Upper lobe of left lung (tissue), 4 donors: ENCODE measurements around the gene JAM3.

Source experiments
- EP300 ChIP-seq, 4 donors: sonication (generic); formaldehyde crosslinking; IDR thresholded peaks; one replicate each; pipeline ENCODE4 v1.5.1; 2017; ENCODE audit warnings: antibody characterized with exemption in 4 of 4, control low read depth in 2 of 4
- POLR2A ChIP-seq, 4 donors: fragments of 450-650 bp; IDR thresholded peaks; one replicate each; pipeline ENCODE4 v1.5.1; 2016 to 2017; ENCODE audit warnings: antibody characterized with exemption in 4 of 4, mild to moderate bottlenecking in 2 of 4
- POLR2AphosphoS5 ChIP-seq, 2 donors: sonication (generic); formaldehyde crosslinking; IDR thresholded peaks; one replicate each; pipeline ENCODE4 v1.5.1; 2017; ENCODE audit warnings: antibody characterized with exemption in 2 of 2
- TF ChIP-seq, protein P1 (sequence below), 6 experiments: fragments of 450-650 bp in 4 of 6; fragments of 200-600 bp in 2 of 6; sonication (generic) in 2 of 6; IDR thresholded peaks; one replicate each; pipeline ENCODE4 v1.5.1; 2016 to 2019; ENCODE audit warnings: antibody characterized with exemption in 6 of 6

DNA sequence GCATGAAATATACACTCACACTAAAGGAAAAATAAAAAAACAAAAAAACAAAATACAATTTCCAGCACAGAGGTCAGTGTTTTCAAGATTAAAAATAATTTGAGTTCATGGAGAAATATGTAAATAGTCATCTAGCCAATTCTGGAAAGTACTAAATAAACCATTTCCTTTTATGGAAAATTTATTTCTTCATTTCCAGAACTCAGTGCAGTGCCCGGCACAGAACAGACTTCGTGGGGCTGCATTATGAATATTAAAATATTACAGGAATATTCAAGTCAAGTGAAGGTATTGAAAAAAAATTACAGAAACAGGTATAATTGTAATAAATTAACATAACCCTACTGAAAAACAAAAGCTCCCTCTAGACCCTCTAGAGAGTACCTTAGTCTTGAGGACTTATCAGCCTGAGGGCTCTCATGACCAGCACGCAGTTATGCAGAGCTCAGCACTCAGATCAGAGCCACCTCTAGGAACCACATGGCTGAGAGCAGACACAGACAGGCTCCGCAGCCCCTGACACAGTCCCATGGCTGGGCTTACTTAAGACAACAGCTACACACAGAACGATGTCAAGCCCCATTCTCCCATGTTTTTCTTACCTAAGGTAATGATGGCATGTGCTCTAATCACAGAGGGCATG lies 109.3 kb downstream of the JAM3 start:
- TF ChIP-seq, protein P1, sequence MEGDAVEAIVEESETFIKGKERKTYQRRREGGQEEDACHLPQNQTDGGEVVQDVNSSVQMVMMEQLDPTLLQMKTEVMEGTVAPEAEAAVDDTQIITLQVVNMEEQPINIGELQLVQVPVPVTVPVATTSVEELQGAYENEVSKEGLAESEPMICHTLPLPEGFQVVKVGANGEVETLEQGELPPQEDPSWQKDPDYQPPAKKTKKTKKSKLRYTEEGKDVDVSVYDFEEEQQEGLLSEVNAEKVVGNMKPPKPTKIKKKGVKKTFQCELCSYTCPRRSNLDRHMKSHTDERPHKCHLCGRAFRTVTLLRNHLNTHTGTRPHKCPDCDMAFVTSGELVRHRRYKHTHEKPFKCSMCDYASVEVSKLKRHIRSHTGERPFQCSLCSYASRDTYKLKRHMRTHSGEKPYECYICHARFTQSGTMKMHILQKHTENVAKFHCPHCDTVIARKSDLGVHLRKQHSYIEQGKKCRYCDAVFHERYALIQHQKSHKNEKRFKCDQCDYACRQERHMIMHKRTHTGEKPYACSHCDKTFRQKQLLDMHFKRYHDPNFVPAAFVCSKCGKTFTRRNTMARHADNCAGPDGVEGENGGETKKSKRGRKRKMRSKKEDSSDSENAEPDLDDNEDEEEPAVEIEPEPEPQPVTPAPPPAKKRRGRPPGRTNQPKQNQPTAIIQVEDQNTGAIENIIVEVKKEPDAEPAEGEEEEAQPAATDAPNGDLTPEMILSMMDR (IDR thresholded peaks at IDR 0.05): no peak
- no peak for TF ChIP-seq POLR2AphosphoS5 (IDR thresholded peaks at IDR 0.05)
- no peak for TF ChIP-seq POLR2A (IDR thresholded peaks at IDR 0.05)
- no peak for TF ChIP-seq EP300 (IDR thresholded peaks at IDR 0.05)
